Measurements from ENCODE around the gene TXN2. TPM values are rescaled to one million over a fixed set of nuclear protein-coding genes. Genes with fewer than 3 reads are reported as not detected.
"Not testable (repeated sequence)": the region's sequence is repeated elsewhere in the genome, so short reads cannot be mapped to it uniquely, and the experiment has no call there.

Gene TXN2
- total RNA-seq, 2 donors from 2014 or later, result 115 TPM

DNA sequence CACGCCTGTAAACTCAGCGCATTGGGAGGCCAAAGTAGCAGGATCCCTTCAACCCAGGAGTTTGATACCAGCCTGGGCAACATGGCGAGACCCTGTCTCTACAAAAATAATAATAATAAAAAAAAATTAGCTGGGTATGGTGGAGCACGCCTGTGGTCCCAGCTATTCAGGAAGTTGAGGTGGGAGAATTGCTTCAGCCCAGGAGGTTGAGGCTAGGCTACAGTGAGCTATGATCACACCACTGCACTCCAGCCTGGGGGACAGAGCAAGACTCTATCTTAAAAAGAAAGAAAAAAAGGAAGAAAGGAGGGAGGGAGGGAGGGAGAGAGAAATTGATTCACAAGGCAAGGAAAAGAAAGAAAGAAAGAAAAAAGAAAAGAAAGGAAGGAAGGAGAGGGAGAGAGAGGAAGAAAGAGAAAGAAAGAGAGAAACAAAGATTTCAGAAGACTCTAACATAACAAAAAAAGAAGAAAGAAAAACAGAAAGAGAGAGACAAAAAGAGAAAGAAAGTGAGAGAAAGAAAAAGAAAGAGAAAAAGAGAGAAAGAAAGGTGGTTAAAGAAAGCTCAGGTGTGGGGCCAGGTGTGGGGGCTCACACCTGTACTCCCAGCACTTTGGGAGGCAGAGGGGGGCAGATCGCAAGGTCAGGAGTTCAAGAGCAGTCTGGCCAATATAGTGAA is 56.4 kb downstream of the TXN2 start:
- Mint-ChIP-seq H3K27me3 (ENCODE audit: low read depth) (no peaks in the 10 kb centered on the region), H3K9me3 (no peaks in the 10 kb centered on the region), H3K4me1 (ENCODE audit: low read depth) (peaks cover 29% of the 10 kb centered on the region), H3K27ac (peak overlapping the region; percentile 95), H3K4me3 (peak overlapping the region; percentile 47 to 63), H3K36me3 (ENCODE audit: insufficient read depth in 2 of 2) (no peaks in the 10 kb centered on the region)
- no peak for ATAC-seq (replicated peaks in 1 of 2)
- DNase-seq, result no peak

DNA sequence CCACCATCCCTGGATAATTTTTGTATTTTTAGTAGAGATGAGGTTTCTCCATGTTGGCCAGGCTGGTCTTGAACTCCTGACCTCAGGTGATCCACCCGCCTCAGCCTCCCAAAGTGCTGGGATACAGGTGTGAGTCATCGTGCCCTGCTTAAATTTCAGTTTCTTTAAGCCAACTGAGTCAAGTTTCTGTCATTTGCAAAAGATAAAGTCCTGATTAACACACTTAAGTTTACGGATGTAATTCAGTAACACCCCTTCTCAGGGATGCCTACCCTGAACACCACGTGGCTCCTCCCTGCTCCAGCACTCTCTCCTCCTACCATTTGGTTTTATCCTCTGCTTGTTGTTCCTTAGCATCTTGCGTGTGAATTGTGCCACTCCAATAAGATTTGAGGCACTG is 57.0 kb downstream of the TXN2 start:
- H3K4me3 Mint-ChIP-seq; H3K27me3 Mint-ChIP-seq (ENCODE audit: low read depth); H3K27ac Mint-ChIP-seq: not testable (repeated sequence)

DNA sequence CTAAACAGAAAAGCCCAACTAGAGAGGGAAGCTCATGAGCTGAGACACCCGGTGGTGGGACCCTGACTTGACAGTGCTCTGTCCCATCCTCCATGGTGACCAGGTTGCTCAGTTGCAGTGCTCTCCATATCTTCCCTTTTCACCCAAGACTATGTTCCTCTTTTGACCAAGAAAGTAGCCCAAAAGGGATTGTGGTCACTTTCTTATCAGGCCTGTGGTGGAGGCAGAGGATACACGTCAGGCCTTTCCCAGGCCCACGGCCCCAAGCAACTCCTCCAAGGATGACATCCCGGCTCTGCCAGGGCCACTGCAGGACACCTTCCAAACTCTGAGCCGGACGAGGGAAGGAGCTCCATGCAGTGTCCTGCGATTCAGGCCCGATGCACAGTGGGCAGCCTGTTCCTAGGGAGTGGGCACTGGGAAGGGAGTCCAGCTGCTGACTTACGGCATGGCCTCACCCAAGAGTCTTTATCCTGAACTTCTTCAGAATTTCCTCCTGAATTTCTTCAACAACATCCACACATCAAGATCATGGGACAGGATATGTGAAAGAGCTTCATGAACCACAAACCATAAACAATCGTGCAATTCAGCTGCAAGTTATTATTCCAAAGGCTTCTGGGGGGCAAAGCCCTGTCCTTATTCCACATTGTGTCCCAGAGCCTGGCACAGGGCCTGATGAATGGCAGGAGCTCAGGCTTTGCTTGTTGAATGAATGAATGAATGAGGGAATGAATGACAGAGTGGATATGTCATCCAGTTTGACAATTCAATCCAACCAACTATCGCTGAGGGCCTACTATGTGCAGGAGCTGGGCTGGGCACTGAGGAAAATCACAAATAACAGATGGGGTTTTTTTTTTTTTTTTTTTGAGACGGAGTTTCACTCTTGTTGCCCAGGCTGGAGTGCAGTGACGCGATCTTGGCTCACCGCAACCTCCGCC is 57.7 kb downstream of the TXN2 start:
- peaks cover 41% of the 10 kb centered on the region for H3K4me1 Mint-ChIP-seq (ENCODE audit: low read depth)
- H3K27ac Mint-ChIP-seq, result no peak overlapping the region
- DNase-seq, result no peak
- H3K36me3 Mint-ChIP-seq (ENCODE audit: insufficient read depth in 2 of 2), result no peaks in the 10 kb centered on the region
- H3K4me3 Mint-ChIP-seq, result no peak overlapping the region
- ATAC-seq (replicated peaks in 1 of 2), result no peak
- no peaks in the 10 kb centered on the region for H3K9me3 Mint-ChIP-seq
- no peaks in the 10 kb centered on the region for H3K27me3 Mint-ChIP-seq (ENCODE audit: low read depth)

More for the DNA sequence above, 57.0 kb downstream of the TXN2 start:
- not testable (repeated sequence) for H3K36me3 Mint-ChIP-seq (ENCODE audit: insufficient read depth in 2 of 2); ATAC-seq (replicated peaks in 1 of 2); H3K9me3 Mint-ChIP-seq; DNase-seq
- peaks cover 33% of the 10 kb centered on the region for H3K4me1 Mint-ChIP-seq (ENCODE audit: low read depth)

DNA sequence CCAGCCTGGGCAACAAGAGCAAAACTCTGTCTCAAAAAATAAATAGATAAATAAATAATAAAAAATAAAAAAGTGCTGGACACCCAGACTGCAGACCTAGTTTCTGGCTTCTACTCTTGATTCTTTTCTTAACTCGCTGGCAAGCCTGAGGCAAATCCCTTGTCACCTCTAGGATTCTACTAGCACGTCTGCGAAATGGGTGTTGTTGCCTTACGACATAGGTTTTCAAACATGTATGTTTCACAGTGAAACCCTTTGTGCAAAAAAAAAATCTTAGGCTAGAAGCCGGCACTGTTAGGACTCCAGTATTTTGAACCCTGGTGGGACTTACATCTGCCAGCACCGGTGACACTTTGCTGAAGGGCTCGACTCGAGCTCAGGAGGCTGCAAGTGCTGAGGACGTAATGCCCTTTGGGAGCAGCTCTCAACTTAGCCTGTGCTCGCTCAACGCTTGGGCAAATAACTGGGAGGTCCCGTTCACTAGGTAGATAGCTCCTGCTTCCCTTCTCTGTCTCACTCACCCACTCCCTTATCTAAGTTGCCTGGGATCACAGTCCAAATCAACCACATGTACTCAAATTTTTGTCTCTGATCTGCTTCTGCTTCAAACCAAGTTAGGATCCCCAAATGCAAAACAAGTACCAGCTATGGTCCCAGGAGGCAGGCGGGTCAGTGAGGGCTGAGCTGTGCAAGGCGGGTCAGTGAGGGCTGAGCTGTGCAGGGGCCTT is 59.0 kb downstream of the TXN2 start:
- peaks cover 44% of the 10 kb centered on the region for H3K4me1 Mint-ChIP-seq (ENCODE audit: low read depth)
- H3K9me3 Mint-ChIP-seq, result no peaks in the 10 kb centered on the region
- no peak overlapping the region for H3K27ac Mint-ChIP-seq
- no peak for DNase-seq
- ATAC-seq (replicated peaks in 1 of 2), result no peak
- no peaks in the 10 kb centered on the region for H3K36me3 Mint-ChIP-seq (ENCODE audit: insufficient read depth in 2 of 2)
- H3K4me3 Mint-ChIP-seq, result no peak overlapping the region
- H3K27me3 Mint-ChIP-seq (ENCODE audit: low read depth), result no peaks in the 10 kb centered on the region

DNA sequence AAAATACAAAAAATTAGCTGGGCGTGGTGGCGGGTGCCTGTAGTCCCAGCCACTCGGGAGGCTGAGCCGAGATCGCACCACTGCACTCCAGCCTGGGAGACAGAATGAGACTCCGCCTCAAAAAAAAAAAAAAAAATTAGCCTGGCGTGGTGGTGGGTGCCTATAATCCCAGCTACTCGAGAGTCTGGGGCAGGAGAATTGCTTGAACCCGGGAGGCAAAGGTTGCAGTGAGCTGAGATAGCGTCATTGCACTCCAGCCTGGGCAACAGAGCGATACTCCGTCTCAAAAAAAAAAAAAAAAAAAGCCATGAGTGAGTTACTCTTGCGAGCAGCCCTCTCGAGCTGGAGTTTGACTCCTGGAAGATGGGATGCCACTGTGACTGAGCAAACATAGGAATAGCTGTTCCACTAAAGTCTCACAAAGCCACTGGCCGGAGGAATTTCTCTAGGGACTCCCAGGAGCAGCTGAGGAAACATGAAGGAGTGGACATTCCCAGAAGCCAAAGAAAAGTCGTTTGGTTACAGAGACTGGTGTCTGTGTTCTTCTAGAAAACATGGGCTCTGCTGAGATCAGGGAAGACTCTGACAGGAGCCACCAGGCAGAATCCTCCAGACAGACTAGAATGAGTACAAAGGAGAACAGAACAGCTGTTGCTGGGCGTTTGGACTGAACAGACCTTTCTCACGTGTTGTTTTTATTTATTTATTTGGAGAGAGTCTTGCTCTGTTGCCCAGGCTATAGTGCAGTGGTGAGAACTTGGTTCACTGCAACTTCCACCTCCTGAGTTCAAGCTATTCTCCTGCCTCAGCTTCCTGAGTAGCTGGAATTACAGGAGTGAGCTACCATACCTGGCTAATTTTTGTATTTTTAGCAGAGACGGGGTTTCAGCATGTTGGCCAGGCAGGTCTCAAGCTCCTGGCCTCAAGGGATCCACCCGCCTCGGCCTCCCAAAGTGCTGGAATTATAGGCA is 61.2 kb downstream of the TXN2 start:
- peak overlapping the region; percentile 63 to 72 for H3K4me3 Mint-ChIP-seq
- no peaks in the 10 kb centered on the region for H3K27me3 Mint-ChIP-seq (ENCODE audit: low read depth)
- peak overlapping the region; percentile 19 for H3K27ac Mint-ChIP-seq
- ATAC-seq (replicated peaks in 1 of 2), result no peak
- no peak for DNase-seq
- no peaks in the 10 kb centered on the region for H3K9me3 Mint-ChIP-seq
- no peaks in the 10 kb centered on the region for H3K36me3 Mint-ChIP-seq (ENCODE audit: insufficient read depth in 2 of 2)
- H3K4me1 Mint-ChIP-seq (ENCODE audit: low read depth), result peaks cover 33% of the 10 kb centered on the region

DNA sequence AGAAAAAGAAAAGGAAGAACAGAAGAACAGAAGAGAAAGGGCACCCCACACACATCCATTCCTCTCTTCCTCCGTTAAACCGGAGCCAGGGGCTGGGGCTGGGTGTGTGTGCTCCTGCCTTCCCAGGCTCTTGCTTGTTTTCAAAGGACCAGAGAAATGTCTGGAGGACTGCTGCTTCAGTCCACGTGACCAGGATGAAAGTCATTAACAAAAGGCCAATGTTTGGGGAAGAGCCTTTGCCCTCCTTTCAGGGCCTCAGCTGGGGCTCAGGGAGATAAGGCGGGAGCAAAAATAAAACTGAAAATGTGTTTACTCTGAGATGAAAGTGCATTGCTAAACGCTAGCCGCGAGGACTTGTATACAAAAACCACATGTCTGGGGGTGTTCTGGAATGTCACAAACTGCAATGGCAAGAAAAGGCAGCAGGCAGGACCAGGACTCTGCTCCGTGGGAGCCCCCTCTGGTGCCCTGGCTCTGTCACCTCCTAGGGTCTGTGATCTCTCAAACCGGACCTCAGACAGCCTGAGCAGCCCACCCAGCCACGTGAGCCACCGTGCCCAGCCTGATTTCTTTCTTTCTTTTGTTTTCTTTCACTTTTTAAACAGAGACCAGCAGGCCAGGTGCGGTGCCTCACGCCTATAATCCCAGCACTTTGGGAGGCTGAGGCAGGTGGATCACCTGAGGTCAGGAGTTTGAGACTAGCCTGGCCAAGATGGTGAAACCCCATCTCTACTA is 62.1 kb downstream of the TXN2 start:
- Mint-ChIP-seq H3K27me3 (ENCODE audit: low read depth) (no peaks in the 10 kb centered on the region), H3K4me1 (ENCODE audit: low read depth) (peaks cover 24% of the 10 kb centered on the region), H3K4me3 (peak overlapping the region; percentile 63 to 72), H3K27ac (peak overlapping the region; percentile 46), H3K9me3 (no peaks in the 10 kb centered on the region), H3K36me3 (ENCODE audit: insufficient read depth in 2 of 2) (no peaks in the 10 kb centered on the region)
- ATAC-seq (replicated peaks in 1 of 2) (peak; percentile 31 to 43), DNase-seq (no peak)

DNA sequence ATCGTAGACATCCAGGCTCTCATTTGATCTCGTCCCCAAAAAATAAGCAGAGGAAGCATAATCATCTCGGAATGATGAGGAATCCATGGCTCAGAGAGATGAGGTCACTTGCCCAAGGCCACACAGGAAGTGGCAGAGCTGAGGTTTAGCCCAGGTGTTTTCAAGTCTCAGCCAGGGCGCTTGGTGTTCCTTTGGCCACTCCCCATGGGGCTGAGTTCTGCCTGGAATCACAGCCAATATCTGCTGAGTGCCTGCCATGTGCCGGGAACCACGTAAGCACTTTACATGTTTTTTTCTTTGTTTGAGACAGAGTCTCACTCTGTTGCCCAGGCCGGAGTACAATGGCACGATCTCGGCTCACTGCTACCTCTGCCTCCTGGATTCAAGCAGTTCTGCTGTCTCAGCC is 64.2 kb downstream of the TXN2 start:
- Mint-ChIP-seq H3K27ac (no peak overlapping the region), H3K36me3 (ENCODE audit: insufficient read depth in 2 of 2) (no peaks in the 10 kb centered on the region), H3K4me3 (no peak overlapping the region), H3K9me3 (no peaks in the 10 kb centered on the region), H3K27me3 (ENCODE audit: low read depth) (no peaks in the 10 kb centered on the region), H3K4me1 (ENCODE audit: low read depth) (peaks cover 22% of the 10 kb centered on the region)
- DNase-seq, result no peak
- ATAC-seq (replicated peaks in 1 of 2), result peak in 1 of 2 donors; percentile 65

Other genes starting within 250 kb of the TXN2 start
- gene APOL2, start 242.1 kb downstream of the TXN2 start, total RNA-seq, result 10 to 100 TPM; 64.5 to 69.5 TPM
- 10 to 100 TPM; 32.7 to 44.5 TPM for gene APOL1, start 228.5 kb downstream of the TXN2 start, total RNA-seq
- 100 to 1,000 TPM; 529 to 662 TPM for gene MYH9, start 93.7 kb downstream of the TXN2 start, total RNA-seq
- gene FOXRED2, start 25.4 kb upstream of the TXN2 start, total RNA-seq, result 10 to 100 TPM; 12.6 to 19.3 TPM
- 100 to 1,000 TPM; 320 to 339 TPM for gene EIF3D, start 47.5 kb upstream of the TXN2 start, total RNA-seq
- gene CACNG2, start 222.1 kb upstream of the TXN2 start, total RNA-seq, result not detected

All from activated T-cell treated with anti-CD3 and anti-CD28 coated beads, Interleukin-2, amount 50 U/mL, for 72 hours (primary cell).